Globus pallidus (tissue), 1 donor: ENCODE results near the gene NAV2.

Source experiments
- DNase-seq: peaks from one replicate; pipeline ENCODE4 v3.0.0-alpha.2; 2015; ENCODE audit warnings: low spot score

Gene NAV2

DNA sequence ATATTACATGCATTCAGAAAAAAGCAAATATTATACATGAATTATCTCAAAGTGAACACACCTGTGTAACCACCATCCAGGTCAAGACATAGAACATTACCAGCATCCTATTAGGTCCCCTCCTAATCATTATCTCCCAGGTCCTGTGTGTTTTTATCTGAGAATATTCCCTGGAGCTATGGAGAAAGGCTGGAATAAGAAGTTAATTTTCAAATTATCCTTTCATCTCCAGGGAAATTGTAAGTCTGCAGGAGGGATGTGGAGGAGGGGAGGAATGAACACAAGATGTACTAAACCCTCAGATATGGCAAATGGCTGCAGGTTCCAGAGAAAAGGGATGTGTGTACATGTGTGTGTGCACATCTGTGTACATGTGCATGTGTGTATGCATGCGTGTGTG lies 25.2 kb upstream of the NAV2 start:
- no peak for DNase-seq

DNA sequence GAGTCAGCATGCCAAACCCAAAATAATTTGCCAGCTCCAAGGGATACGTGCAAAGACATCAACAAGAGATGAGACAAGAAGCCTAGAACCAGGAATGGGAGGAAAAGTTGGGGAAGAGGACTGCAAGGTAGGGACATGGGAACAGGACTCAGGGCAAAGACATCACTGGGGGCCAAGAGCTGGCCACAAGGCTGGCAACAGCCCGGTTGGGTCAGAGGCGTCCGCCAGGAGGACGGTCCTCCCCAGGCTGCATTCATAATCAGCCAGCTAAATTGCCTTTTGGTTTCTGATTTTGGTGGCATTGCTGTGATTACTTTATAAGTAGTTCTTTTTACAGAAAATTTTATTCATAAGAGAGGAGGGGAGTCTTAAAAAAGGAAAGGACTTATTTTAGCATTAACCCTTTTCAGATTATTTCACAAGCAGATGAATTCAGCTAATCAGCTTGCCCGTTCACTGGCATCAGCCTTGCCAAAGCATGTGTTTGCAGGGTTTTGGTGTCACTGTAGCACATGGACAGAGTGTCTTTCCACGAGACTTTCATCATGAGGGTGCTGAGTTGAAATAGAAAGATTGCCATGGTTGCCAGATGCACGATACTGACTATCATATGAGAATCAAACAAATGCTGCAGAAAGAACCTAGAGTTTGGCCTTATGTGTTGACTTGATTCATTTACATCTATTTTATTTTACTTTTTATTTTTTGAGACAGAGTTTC lies 23.2 kb upstream of the NAV2 start:
- no peak for DNase-seq

DNA sequence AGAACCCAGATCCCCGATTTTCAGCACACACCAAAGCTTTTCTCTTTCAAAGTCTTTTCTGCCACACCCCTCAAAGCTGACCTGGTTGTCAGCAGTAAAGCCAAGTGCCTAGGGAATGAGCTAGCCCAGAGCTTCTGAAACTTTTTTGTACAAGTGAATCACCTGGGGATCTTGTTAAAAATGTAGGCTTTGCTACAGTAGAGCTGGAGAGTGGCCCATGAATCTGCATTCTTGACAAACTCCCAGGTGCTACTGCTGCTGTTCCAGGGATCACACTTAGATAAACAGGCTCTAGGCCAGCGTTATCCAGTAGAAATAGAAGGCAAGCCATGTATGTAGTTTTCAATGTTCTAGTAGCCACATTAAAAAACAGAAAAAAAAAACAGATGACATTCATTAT lies 21.8 kb upstream of the NAV2 start:
- no peak for DNase-seq

DNA sequence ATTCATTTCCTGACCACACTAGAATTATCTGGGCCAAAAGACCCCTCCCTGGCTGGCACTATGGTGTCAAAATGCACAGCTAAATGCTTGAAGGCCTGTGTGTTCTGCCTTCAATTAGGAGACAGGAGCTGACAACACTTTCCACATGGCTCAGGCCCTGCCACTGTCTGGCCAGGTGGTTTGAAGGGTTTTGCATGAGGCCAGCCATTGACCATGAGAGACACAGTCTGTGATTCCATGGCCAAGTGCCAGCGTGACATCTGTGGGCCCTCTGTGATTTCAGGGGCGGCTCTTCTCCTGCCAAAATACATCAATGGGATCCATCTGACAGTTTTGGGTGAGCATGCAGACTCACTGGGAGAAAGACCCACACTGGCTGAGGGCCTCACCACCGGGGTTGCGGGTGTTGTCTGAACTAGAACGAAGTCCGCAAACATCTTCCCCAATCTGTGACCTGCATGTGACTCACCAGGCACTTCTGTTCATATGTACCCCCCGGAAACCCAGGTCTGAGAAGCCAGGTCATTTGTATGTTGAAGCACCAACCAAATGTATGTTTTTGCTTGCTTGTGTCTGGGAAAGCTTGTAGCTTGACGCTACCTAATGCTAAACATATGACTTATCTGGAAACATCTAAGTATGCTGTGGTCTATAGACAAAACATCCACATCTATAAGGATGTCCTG lies 20.7 kb upstream of the NAV2 start:
- DNase-seq, result no peak

DNA sequence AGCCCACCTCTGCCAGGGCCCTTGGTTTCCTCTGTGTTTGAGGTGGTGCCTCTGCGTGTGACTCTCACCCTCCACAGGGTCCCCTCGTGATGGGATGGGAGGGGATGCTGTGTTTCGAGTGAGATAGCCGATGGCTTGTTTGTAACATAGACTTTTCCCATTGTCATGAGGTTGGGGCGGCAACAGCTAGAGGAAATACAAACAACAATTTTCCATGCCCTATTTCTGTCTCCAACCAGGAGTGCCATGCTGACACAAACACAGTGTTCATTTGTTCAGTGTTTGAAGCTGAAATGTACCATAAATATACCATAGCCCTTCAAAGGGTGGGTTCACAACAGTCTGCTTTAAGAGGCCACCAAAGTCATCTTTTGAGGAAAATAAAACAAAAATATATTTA lies 19.5 kb upstream of the NAV2 start:
- DNase-seq, result no peak

- no peak for DNase-seq
Measured at GRCh38 chr11:19694796-19695345, 17.8 kb upstream of the NAV2 start.

GRCh38 chr11:19696073-19696472 lies 16.6 kb upstream of the NAV2 start:
- no peak for DNase-seq

GRCh38 chr11:19696904-19697303 lies 15.7 kb upstream of the NAV2 start:
- no peak for DNase-seq

DNA sequence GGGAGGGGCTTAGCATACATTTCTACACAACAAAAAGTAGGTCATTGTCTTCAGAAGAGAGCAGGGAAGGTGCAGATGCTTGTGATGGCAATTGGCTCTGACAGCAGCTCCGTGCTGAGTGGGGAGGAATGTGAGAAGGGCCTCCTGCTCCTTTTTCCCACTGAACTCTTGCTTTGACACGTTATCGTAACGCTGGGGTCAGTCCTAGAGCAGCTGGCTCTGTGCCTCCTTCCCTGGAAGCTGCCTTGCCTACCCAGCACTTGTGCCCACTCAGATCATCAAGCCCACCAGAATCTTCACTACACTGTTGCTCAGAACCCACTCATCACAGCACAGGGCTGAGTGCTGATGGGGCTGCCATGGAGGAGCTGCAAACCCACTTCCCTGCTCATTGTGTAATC lies 14.9 kb upstream of the NAV2 start:
- no peak for DNase-seq

DNA sequence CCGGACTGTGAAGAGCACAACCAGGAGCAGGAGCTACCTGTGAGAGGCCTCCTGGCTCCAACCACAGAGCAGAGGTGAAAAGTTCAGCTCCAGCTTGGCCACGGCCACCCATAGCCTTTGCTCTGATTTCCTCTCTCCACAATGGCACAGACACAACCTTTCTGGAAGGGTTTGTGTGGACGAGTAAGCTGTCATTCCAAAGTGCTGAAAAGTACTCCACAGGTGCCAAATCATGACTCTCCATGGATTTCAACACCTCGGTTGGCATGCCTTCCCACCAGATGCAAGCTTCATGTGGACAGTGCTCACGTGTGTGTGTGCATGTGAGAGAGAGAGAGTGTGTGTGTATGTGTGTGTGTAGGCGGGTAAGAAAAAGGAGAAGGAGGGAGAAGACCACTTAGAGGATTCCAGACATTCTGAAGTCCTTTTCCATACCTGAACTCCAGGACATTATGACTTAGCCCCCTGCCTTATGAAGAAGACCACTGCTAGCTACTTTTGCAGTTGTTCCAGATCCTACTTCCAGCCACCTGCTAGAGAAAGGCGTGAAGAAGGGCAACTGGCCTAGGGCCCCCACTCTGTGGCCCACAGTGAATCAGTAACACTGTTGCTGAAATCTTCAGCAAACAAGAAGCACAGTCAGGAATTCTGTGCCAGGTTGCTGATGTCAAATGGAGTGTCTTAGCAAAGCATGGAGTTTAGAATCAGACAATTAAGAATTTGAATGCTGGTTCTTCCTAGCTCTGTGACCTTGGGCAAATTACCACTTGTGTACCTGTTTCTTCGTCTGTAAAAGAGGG lies 13.9 kb upstream of the NAV2 start:
- no peak for DNase-seq

DNA sequence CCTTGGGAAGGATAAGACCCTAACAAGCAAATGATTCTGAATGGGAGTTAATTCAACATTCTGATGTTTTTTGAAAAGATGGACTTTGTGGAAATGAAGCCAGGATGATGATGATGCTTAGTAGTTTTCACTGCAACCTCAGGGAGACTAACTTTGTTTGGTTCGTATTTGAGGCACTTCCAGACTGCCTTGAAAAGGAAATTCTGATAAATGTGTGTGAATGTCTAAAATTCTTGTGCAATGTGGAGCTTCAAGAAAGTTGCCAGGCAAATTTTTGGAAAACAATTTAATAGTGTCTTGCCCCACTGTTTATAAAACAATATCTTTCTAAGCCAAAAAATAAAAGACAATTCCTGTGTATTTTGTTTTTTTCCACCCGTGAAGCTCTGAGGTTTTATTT lies 11.2 kb upstream of the NAV2 start:
- no peak for DNase-seq

DNA sequence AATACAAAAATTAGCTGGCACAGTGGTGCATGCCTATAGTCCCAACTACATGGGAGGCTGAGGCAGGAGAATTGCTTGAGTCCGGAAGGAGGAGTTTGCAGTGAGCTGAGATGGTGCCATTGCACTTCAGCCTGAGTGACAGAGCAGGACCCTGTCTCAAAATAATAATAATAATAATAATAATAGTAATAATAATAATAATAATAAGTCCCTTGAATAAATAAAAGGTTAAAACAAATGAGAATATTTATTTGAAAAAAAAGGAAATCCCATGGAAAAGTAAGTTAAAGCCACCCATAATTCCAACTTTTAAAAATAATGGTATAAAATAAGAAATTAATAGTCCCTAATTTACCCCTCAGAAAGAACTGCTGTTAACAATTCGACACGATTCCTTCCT lies 10.0 kb upstream of the NAV2 start:
- no peak for DNase-seq

GRCh38 chr11:19703211-19703610 lies 9.4 kb upstream of the NAV2 start:
- no peak for DNase-seq

- DNase-seq, result no peak
Measured at GRCh38 chr11:19704213-19704612, 8.4 kb upstream of the NAV2 start.

DNA sequence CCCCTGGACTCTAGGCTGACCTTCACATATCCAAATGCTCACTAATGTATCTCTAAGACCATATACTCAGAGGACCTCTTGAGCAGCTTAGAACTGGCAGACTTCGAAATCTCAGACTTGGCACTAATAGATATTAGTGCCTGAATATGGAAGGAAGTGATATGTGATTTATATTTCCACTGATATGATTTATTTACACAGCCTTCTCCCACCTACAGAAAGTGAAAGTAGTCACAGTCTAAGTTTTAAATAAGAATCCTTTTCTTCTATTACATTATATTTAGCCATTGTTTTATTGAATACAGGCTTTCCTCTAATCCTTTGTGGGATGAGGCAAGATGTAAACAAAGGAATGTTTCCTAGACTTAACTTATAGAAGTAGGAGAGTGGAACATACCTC lies 6.7 kb upstream of the NAV2 start:
- DNase-seq, result no peak

GRCh38 chr11:19711911-19712280 lies 741 bp upstream of the NAV2 start:
- peak; percentile 39 for DNase-seq

GRCh38 chr11:19713196-19714021 lies 772 bp downstream of the NAV2 start:
- DNase-seq, result no peak

DNA sequence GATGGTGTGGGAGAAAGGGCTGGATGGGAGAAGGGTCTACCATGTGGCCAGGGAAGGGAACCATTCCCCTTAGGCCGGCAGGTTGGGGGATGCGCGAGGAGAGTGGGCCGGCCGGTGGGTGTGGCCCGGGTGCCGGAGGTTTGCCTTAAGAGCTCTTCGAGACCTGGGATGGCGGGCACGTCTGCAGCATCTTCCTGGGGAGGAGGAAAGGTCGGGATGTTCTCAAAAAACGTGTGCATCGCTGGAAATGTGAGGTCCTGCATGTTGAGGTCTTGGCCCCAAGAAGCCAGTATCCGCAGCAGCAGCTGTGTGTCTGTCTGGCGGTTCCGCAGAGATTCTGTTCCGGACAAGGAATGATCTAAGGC lies 1.4 kb downstream of the NAV2 start:
- DNase-seq, result no peak

DNA sequence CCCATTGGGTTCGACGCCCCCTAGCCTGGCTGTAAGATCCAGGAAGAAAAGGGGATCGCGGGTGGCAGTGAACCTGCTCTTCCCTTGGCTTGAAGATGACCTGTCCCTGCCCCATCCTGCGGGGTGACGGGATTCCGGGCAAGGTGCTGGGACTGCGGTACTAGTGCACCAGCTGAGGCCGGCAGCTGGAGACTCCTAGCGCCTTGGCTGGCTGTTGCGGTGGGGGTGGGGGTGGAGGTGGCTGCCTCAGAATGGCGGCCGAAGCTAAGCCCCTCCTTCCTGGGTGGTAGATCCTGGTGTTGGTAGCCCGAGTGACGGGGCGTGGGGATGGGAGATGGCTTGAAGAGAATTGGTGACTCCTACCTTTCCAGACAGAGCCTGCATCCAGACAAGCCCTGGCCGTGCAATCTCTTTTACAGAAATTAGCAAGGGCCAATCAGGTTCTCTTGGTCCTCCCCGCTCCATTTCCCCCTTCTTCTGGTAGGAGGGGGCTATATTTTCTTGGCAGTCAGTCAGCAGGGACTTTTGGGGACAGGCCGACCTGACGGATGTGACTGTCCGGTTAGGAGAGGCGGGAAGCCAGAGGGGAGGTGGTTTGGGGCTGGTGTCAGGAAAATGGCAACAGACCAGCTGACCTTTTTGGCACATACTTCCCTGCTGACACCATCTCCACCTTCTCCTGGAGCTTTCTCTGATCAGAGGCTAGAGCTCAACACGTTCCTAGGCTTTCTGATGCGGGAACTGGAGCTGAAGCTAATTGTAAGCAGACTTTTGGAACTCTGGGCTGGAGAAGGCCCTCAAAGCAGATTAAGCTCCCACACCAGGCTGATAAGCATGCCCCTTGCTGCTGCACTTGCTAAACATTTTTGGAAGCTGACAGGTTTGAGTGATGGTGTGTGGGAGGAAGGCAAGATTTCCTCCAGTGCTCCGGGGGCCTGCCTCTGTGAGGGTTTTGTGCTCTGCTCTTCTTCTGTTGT lies 2.0 kb downstream of the NAV2 start:
- DNase-seq, result peak; percentile 41

DNA sequence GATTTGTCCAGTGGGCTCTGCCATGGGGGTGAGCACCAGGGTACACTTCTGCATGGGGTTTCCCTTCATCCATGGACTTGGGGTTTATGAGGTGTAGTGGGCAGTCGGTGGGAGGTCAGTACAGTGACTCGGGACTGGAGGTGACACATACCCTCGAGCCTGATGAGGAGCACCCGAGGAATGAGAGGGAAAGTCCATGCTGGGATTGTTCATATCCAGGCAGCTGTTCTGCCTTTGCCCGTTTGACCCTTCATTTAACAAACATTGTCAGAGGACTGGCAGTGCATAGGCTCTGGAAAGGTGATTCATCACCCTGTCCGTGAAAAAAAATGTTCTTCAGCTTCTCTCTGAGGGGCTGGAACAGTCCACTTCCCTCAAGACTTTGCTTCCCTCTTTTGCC lies 2.7 kb downstream of the NAV2 start:
- no peak for DNase-seq

- no peak for DNase-seq
Measured at GRCh38 chr11:19718051-19718450, 5.4 kb downstream of the NAV2 start.
